ENCODE measurements around the gene NFKBIE. TPM values are rescaled to one million over a fixed set of nuclear protein-coding genes. Genes with fewer than 3 reads are reported as not detected.

NFKBIE gene
- total RNA-seq, 1 experiment from 2014 or later = 9.7 TPM

- H2AFZ ChIP-seq (ENCODE audit: low read length) = no peak overlapping the region
- no peak overlapping the region for H2BK5ac ChIP-seq (ENCODE audit: insufficient read length, low read length)
- H4K91ac ChIP-seq (ENCODE audit: insufficient read length, low read depth, low read length) = no peak overlapping the region
- H3K27ac ChIP-seq (ENCODE audit: insufficient read length, low read depth, low read length) = no peak overlapping the region
- H4K5ac ChIP-seq (ENCODE audit: insufficient read length, low read depth, low read length) = no peak overlapping the region
- Mint-ChIP-seq H3K27me3 (ENCODE audit: low read depth) (peaks cover 23% of the 10 kb centered on the region), H3K9me3 (no peaks in the 10 kb centered on the region; a peak in 1 of 5 replicates), H3K36me3 (ENCODE audit: insufficient read depth in 1 of 3, low read depth in 3 of 3) (no peaks in the 10 kb centered on the region; a peak in 1 of 7 replicates), H3K27ac (no peak overlapping the region), H3K4me1 (peaks cover 28 to 47% of the 10 kb centered on the region in 2 experiments), H3K4me3 (peak overlapping the region; percentile 66 to 84)
- no peak overlapping the region for H2BK120ac ChIP-seq (ENCODE audit: low read depth, low read length, poor library complexity, severe bottlenecking)
- no peak overlapping the region for H3K4ac ChIP-seq (ENCODE audit: low read depth, low read length)
- peak overlapping the region; percentile 55 for H3K4me2 ChIP-seq (ENCODE audit: insufficient read depth, insufficient read length, low read length)
- no peak overlapping the region for H3K18ac ChIP-seq (ENCODE audit: insufficient read length, low read depth, low read length)
- peaks cover 12% of the 10 kb centered on the region; the same call in 1 of the 2 replicates for H3K4me1 ChIP-seq (ENCODE audit: insufficient read depth, low read length)
- H4K20me1 ChIP-seq (ENCODE audit: control insufficient read depth, insufficient read depth, insufficient read length) = no peaks in the 10 kb centered on the region
- no peak overlapping the region for H3K23ac ChIP-seq (ENCODE audit: insufficient read length, low read depth, low read length)
- H3K9me3 ChIP-seq (ENCODE audit: control insufficient read depth, low read depth, low read length) = no peaks in the 10 kb centered on the region
- TF ChIP-seq, protein P1, sequence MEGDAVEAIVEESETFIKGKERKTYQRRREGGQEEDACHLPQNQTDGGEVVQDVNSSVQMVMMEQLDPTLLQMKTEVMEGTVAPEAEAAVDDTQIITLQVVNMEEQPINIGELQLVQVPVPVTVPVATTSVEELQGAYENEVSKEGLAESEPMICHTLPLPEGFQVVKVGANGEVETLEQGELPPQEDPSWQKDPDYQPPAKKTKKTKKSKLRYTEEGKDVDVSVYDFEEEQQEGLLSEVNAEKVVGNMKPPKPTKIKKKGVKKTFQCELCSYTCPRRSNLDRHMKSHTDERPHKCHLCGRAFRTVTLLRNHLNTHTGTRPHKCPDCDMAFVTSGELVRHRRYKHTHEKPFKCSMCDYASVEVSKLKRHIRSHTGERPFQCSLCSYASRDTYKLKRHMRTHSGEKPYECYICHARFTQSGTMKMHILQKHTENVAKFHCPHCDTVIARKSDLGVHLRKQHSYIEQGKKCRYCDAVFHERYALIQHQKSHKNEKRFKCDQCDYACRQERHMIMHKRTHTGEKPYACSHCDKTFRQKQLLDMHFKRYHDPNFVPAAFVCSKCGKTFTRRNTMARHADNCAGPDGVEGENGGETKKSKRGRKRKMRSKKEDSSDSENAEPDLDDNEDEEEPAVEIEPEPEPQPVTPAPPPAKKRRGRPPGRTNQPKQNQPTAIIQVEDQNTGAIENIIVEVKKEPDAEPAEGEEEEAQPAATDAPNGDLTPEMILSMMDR (conservative IDR thresholded peaks at IDR 0.05) = no peak
- H3K56ac ChIP-seq (ENCODE audit: insufficient read length, low read depth, low read length) = no peak overlapping the region
- no peak overlapping the region for H3K9ac ChIP-seq (ENCODE audit: extremely low read depth, insufficient read length, low read length)
- WGBS (ENCODE audit: extremely low coverage, insufficient read length, low lambda C conversion rate) = no CpG with 5 or more reads among the region's 1 CpG
- no peaks in the 10 kb centered on the region for H3K79me1 ChIP-seq (ENCODE audit: insufficient read depth, low read depth, low read length, poor library complexity, severe bottlenecking)
- H3K27me3 ChIP-seq (ENCODE audit: insufficient read depth, low read length) = peaks cover 7% of the 10 kb centered on the region; the same call in 1 of the 2 replicates
- no peak overlapping the region for H2BK12ac ChIP-seq (ENCODE audit: insufficient read length, low read depth, low read length)
- no peak overlapping the region for H2BK20ac ChIP-seq (ENCODE audit: low read depth, low read length, poor library complexity, severe bottlenecking)
- H3K23me2 ChIP-seq (ENCODE audit: insufficient read length, low read depth, low read length, poor library complexity, severe bottlenecking) = peaks cover 15% of the 10 kb centered on the region
- no peak overlapping the region for H3T11ph ChIP-seq (ENCODE audit: low read length)
- no peak overlapping the region for H2BK15ac ChIP-seq (ENCODE audit: low read depth, low read length)
- no peak for DNase-seq
- H3K14ac ChIP-seq (ENCODE audit: insufficient read depth, low read length) = no peak overlapping the region
- no peaks in the 10 kb centered on the region for H3K79me2 ChIP-seq (ENCODE audit: insufficient read depth, low read length)
- H2AK5ac ChIP-seq (ENCODE audit: insufficient read length, low read length) = no peak overlapping the region
- no peak overlapping the region for H4K8ac ChIP-seq (replicated peaks; ENCODE audit: insufficient read length, low read depth, low read length)
These were observed 4.0 kb upstream of the NFKBIE start for GRCh38 chr6:44269178-44269920.

All from H9 (cell line).